Measurements from ENCODE around the gene SLC1A7.

SLC1A7 gene

GRCh38 chr1:53160924-53161378, 18.5 kb upstream of the SLC1A7 start:
- no peak for DNase-seq (ENCODE audit: low spot score)

GRCh38 chr1:53158900-53159299, 16.5 kb upstream of the SLC1A7 start:
- DNase-seq (ENCODE audit: low spot score) = no peak

- no peak for DNase-seq (ENCODE audit: low spot score)
Measured at GRCh38 chr1:53156783-53157182, 14.3 kb upstream of the SLC1A7 start.

- no peak for DNase-seq (ENCODE audit: low spot score)
Measured at GRCh38 chr1:53155945-53156344, 13.5 kb upstream of the SLC1A7 start.

GRCh38 chr1:53155534-53155933, 13.1 kb upstream of the SLC1A7 start:
- no peak for DNase-seq (ENCODE audit: low spot score)

GRCh38 chr1:53154859-53155438, 12.5 kb upstream of the SLC1A7 start:
- DNase-seq (ENCODE audit: low spot score) = no peak

GRCh38 chr1:53153752-53154151, 11.3 kb upstream of the SLC1A7 start:
- DNase-seq (ENCODE audit: low spot score) = no peak

- DNase-seq (ENCODE audit: low spot score) = no peak
Measured at GRCh38 chr1:53148123-53148522, 5.7 kb upstream of the SLC1A7 start.

- no peak for DNase-seq (ENCODE audit: low spot score)
Measured at GRCh38 chr1:53147174-53147573, 4.7 kb upstream of the SLC1A7 start.

GRCh38 chr1:53145942-53146708, 3.7 kb upstream of the SLC1A7 start:
- DNase-seq (ENCODE audit: low spot score) = peak; percentile 35

- no peak for DNase-seq (ENCODE audit: low spot score)
Measured at GRCh38 chr1:53145619-53145941, 3.1 kb upstream of the SLC1A7 start.

- no peak for DNase-seq (ENCODE audit: low spot score)
Measured at GRCh38 chr1:53145051-53145600, 2.7 kb upstream of the SLC1A7 start.

- DNase-seq (ENCODE audit: low spot score) = no peak
Measured at GRCh38 chr1:53144201-53144600, 1.8 kb upstream of the SLC1A7 start.

GRCh38 chr1:53143527-53143926, 1.1 kb upstream of the SLC1A7 start:
- DNase-seq (ENCODE audit: low spot score) = no peak

- no peak for DNase-seq (ENCODE audit: low spot score)
Measured at GRCh38 chr1:53141487-53142055, 867 bp downstream of the SLC1A7 start.

GRCh38 chr1:53140451-53140850, 2.0 kb downstream of the SLC1A7 start:
- no peak for DNase-seq (ENCODE audit: low spot score)

GRCh38 chr1:53139951-53140361, 2.5 kb downstream of the SLC1A7 start:
- no peak for DNase-seq (ENCODE audit: low spot score)

GRCh38 chr1:53138991-53139884, 3.2 kb downstream of the SLC1A7 start:
- DNase-seq (ENCODE audit: low spot score) = no peak

- peak; percentile 37 for DNase-seq (ENCODE audit: low spot score)
Measured at GRCh38 chr1:53137729-53138128, 4.7 kb downstream of the SLC1A7 start.

GRCh38 chr1:53135735-53136114, 6.7 kb downstream of the SLC1A7 start:
- DNase-seq (ENCODE audit: low spot score) = no peak

GRCh38 chr1:53134961-53135734, 7.3 kb downstream of the SLC1A7 start:
- DNase-seq (ENCODE audit: low spot score) = no peak

All from RKO (cell line).